Activated T-helper 1 cell treated with anti-CD3 and anti-CD28 coated beads, Interleukin-12 subunit alpha, Interleukin-12 subunit beta, Interleukin-2, Interleukin-4 antibody, amounts not matched to agents 30 ng/mL and 10 ng/mL and 1 ng/mL, durations not matched to agents 14 hours and 24 hours and 36 hours (primary cell): ENCODE measurements around the gene DISC1. TPM values are rescaled to one million over a fixed set of nuclear protein-coding genes. Genes with fewer than 3 reads are reported as not detected.
"Not testable (repeated sequence)": the region's sequence is repeated elsewhere in the genome, so short reads cannot be mapped to it uniquely, and the experiment has no call there.

Experiments used
- DNase-seq: peaks from one replicate; pipeline ENCODE4 v3.0.0; 2021; ENCODE audit warnings: low spot score
- H3K27ac Mint-ChIP-seq: one replicate; pipeline ENCODE4 v1.8.0; 2021; ENCODE audit warnings: mild to moderate bottlenecking, mixed read lengths
- H3K27me3 Mint-ChIP-seq: one replicate; pipeline ENCODE4 v1.8.0; 2022; ENCODE audit warnings: mild to moderate bottlenecking, moderate library complexity, mixed read lengths; ENCODE audit not compliant: insufficient read depth
- H3K36me3 Mint-ChIP-seq: one replicate; pipeline ENCODE4 v1.8.0; 2021; ENCODE audit warnings: low read depth, mixed read lengths
- H3K4me1 Mint-ChIP-seq: one replicate; pipeline ENCODE4 v1.8.0; 2021; ENCODE audit warnings: low read depth, mixed read lengths
- H3K4me3 Mint-ChIP-seq: one replicate; pipeline ENCODE4 v1.8.0; 2021; ENCODE audit warnings: mild to moderate bottlenecking, moderate library complexity, mixed read lengths
- H3K9me3 Mint-ChIP-seq: one replicate; pipeline ENCODE4 v1.8.0; 2021; ENCODE audit warnings: mixed read lengths
- intact Hi-C: fragments of 100-400 bp; cut with micrococcal nuclease; formaldehyde crosslinking; loops from one replicate; pipeline ENCODE4 v1.15.1; 2024
- total RNA-seq: library from RNA; stranded (reverse); gene quantifications from 2 replicates; pipeline ENCODE4 v1.2.3, GENCODE V29; 2022

DISC1 gene
- total RNA-seq, 1 donor from 2014 or later = 3.3 TPM

- intact Hi-C loops = no loop called here
- Mint-ChIP-seq H3K27ac (no peak overlapping the region), H3K27me3 (peaks cover 2% of the 10 kb centered on the region), H3K4me1 (no peaks in the 10 kb centered on the region), H3K4me3 (no peak overlapping the region), H3K9me3 (peaks cover 23% of the 10 kb centered on the region), H3K36me3 (peaks cover 12% of the 10 kb centered on the region)
- no peak for DNase-seq
Observed at GRCh38 chr1:231668826-231669225, 42.2 kb downstream of the DISC1 start.

GRCh38 chr1:231669864-231670621 is 43.5 kb downstream of the DISC1 start:
- H3K27ac Mint-ChIP-seq, H3K4me1 Mint-ChIP-seq, H3K4me3 Mint-ChIP-seq, intact Hi-C loops, DNase-seq, H3K27me3 Mint-ChIP-seq: not testable (repeated sequence)
- Mint-ChIP-seq H3K36me3 (peaks cover 11% of the 10 kb centered on the region), H3K9me3 (peaks cover 23% of the 10 kb centered on the region)

GRCh38 chr1:231670755-231671154 is 44.2 kb downstream of the DISC1 start:
- H3K4me3 Mint-ChIP-seq = no peak overlapping the region
- H3K27me3 Mint-ChIP-seq = peaks cover 2% of the 10 kb centered on the region
- peaks cover 10% of the 10 kb centered on the region for H3K4me1 Mint-ChIP-seq
- DNase-seq = no peak
- peaks cover 23% of the 10 kb centered on the region for H3K9me3 Mint-ChIP-seq
- intact Hi-C loops = no loop called here
- H3K36me3 Mint-ChIP-seq = peaks cover 15% of the 10 kb centered on the region
- H3K27ac Mint-ChIP-seq = no peak overlapping the region

DNA sequence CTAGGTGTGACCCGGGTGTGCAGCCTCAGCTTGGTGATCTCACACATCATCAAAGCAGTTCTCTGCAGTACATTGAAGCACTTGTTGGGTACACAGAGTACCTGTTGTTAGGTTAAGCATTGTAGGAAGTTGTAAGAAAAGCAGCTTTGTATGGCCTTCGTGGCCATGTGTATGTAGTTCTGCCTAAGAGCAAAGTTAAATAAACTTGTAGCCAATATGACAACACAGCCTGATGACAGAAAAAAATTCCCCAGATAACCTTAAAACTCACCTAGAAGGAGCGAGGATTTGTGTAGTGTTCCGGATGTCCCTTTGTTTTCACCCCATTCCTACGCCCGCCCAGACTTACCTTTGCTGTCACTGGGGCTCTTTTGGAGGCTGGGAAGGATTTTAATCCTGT is 48.0 kb downstream of the DISC1 start:
- Mint-ChIP-seq H3K27me3 (no peaks in the 10 kb centered on the region), H3K27ac (no peak overlapping the region), H3K36me3 (peaks cover 11% of the 10 kb centered on the region), H3K4me3 (no peak overlapping the region), H3K9me3 (peaks cover 11% of the 10 kb centered on the region), H3K4me1 (peaks cover 10% of the 10 kb centered on the region)
- intact Hi-C loops = no loop called here
- DNase-seq = no peak

- H3K27me3 Mint-ChIP-seq = no peaks in the 10 kb centered on the region
- no peaks in the 10 kb centered on the region for H3K9me3 Mint-ChIP-seq
- H3K4me3 Mint-ChIP-seq = no peak overlapping the region
- intact Hi-C loops = no loop called here
- H3K36me3 Mint-ChIP-seq = peaks cover 7% of the 10 kb centered on the region
- DNase-seq = no peak
- H3K27ac Mint-ChIP-seq = no peak overlapping the region
- H3K4me1 Mint-ChIP-seq = peaks cover 16% of the 10 kb centered on the region
Observed at GRCh38 chr1:231676487-231676886, 49.9 kb downstream of the DISC1 start.

DNA sequence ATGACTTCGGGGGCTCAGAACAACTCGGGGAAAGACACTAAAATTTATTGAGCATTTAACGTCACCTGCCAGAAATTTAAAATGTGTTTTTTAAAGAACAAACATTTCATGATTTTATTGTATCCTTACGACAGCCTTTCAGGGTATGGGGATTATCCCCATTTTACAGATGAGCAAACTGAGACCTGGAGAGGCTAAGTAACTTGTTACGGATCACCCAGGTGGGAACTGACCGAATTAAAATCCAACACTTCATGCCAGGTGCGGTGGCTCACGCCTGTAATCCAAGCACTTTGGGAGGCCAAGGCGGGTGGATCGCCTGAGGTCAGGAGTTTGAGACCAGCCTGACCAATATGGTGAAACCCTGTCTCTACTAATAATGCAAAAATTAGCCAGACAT is 50.9 kb downstream of the DISC1 start:
- Mint-ChIP-seq H3K4me1 (peaks cover 16% of the 10 kb centered on the region), H3K9me3 (no peaks in the 10 kb centered on the region), H3K27ac (no peak overlapping the region), H3K36me3 (peaks cover 7% of the 10 kb centered on the region), H3K27me3 (no peaks in the 10 kb centered on the region), H3K4me3 (no peak overlapping the region)
- intact Hi-C loops = no loop called here
- DNase-seq = no peak

- intact Hi-C loops = no loop called here
- H3K9me3 Mint-ChIP-seq = no peaks in the 10 kb centered on the region
- DNase-seq = no peak
- no peak overlapping the region for H3K27ac Mint-ChIP-seq
- H3K36me3 Mint-ChIP-seq = peaks cover 7% of the 10 kb centered on the region
- H3K4me1 Mint-ChIP-seq = peaks cover 16% of the 10 kb centered on the region
- no peaks in the 10 kb centered on the region for H3K27me3 Mint-ChIP-seq
- no peak overlapping the region for H3K4me3 Mint-ChIP-seq
Observed at GRCh38 chr1:231678011-231678432, 51.4 kb downstream of the DISC1 start.

- Mint-ChIP-seq H3K4me3 (no peak overlapping the region), H3K27ac (no peak overlapping the region)
- intact Hi-C loops = no loop called here
Observed at GRCh38 chr1:231679109-231679508, 52.5 kb downstream of the DISC1 start.

DNA sequence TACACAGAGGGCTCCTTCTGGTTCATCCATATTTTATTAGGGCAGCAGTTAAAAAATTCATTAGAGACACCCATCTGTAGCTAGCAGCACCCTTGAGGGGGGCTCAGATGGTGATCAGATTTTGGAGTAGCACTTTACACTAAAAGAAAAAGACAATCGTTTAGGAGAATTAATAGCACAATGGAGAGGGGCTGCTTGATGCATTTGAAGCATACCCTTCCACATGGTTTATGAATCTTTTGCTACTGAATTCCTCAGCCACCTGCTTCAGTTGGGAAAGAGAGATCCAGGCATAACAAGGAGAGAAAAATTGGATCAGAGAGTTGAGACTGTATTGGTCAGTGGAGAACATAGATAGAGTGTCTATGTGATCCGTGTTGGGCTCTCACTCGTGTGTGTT is 54.4 kb downstream of the DISC1 start:
- no peak for DNase-seq

More at GRCh38 chr1:231679109-231679508, 52.5 kb downstream of the DISC1 start:
- Mint-ChIP-seq H3K27me3 (no peaks in the 10 kb centered on the region), H3K36me3 (peaks cover 7% of the 10 kb centered on the region), H3K9me3 (no peaks in the 10 kb centered on the region), H3K4me1 (peaks cover 15% of the 10 kb centered on the region)
- DNase-seq = no peak

GRCh38 chr1:231682779-231683178 is 56.2 kb downstream of the DISC1 start:
- Mint-ChIP-seq H3K4me3 (no peak overlapping the region), H3K36me3 (peaks cover 6% of the 10 kb centered on the region), H3K27ac (no peak overlapping the region), H3K27me3 (no peaks in the 10 kb centered on the region), H3K4me1 (peaks cover 6% of the 10 kb centered on the region), H3K9me3 (peaks cover 21% of the 10 kb centered on the region)
- intact Hi-C loops = no loop called here
- DNase-seq = no peak

More for the DNA sequence above, 54.4 kb downstream of the DISC1 start:
- Mint-ChIP-seq H3K4me1 (peaks cover 6% of the 10 kb centered on the region), H3K36me3 (peaks cover 3% of the 10 kb centered on the region), H3K27ac (no peak overlapping the region), H3K9me3 (peaks cover 5% of the 10 kb centered on the region), H3K27me3 (no peaks in the 10 kb centered on the region), H3K4me3 (no peak overlapping the region)
- intact Hi-C loops = no loop called here

- Mint-ChIP-seq H3K27me3 (no peaks in the 10 kb centered on the region), H3K4me1 (peaks cover 6% of the 10 kb centered on the region), H3K4me3 (peak overlapping the region; percentile 11), H3K9me3 (peaks cover 25% of the 10 kb centered on the region), H3K27ac (no peak overlapping the region), H3K36me3 (peaks cover 6% of the 10 kb centered on the region)
- intact Hi-C loops = no loop called here
- no peak for DNase-seq
Observed at GRCh38 chr1:231683439-231684165, 57.0 kb downstream of the DISC1 start.

GRCh38 chr1:231684356-231685244 is 58.0 kb downstream of the DISC1 start:
- Mint-ChIP-seq H3K4me1 (peaks cover 6% of the 10 kb centered on the region), H3K27me3 (no peaks in the 10 kb centered on the region), H3K27ac (no peak overlapping the region), H3K9me3 (peaks cover 25% of the 10 kb centered on the region), H3K4me3 (no peak overlapping the region), H3K36me3 (peaks cover 6% of the 10 kb centered on the region)
- intact Hi-C loops = no loop called here
- no peak for DNase-seq
